SK-N-MC (cell line): Measurements from ENCODE around the gene SLC6A7.

Experiments used
- EZH2 ChIP-seq: fragments of 200-600 bp; sonication (generic); IDR thresholded peaks from one replicate; pipeline ENCODE4 v1.6.1; 2017; ENCODE audit warnings: antibody characterized with exemption
- FOXP2 ChIP-seq: optimal IDR thresholded peaks from 2 replicates; pipeline ENCODE3; 2011; ENCODE audit warnings: mild to moderate bottlenecking, moderate library complexity; ENCODE audit not compliant: insufficient read depth; ENCODE audit errors: extremely low read length, control extremely low read depth
- POLR2AphosphoS5 ChIP-seq: IDR thresholded peaks from 2 replicates; pipeline ENCODE4 v1.6.1; 2012; ENCODE audit warnings: mild to moderate bottlenecking, low read depth, low read length, borderline replicate concordance

DNA sequence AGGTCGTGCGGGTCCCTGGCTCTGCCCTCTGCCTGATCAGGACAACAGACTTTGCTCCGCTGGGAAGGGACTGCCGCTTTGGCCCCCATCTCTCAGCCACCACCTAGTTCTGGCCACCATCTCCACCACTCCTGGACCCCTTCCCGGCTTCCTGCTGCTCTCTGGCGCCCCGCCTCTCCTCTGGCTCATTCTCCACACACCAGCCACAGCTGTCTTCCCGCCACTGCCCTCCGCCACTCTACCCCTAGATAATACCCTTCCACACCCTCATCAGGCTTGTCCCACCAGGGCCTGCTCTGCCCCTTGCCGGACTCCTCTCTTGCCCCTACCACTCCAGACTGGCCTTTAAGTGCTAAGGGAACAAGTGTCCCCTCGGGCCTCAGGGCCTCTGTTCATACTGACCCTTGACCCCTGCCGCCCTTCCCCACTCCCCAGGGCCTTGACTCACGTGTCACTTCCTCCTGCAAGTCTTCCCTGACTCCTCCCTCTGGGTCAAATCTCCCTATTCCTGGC is 26.3 kb upstream of the SLC6A7 start:
- TF ChIP-seq EZH2 (no peak), POLR2AphosphoS5 (no peak), FOXP2 (no peak)
